GM06990 (cell line): ENCODE measurements around the gene GOLGA6C.
"Not testable (repeated sequence)": the region's sequence is repeated elsewhere in the genome, so short reads cannot be mapped to it uniquely, and the experiment has no call there.

Source experiments
- DNase-seq: peaks from one replicate; pipeline ENCODE4 v3.0.0-alpha.2; 2011; ENCODE audit not compliant: insufficient read length; ENCODE audit errors: extremely low read depth
- H3K27me3 ChIP-seq: replicated peaks from 2 replicates; pipeline ENCODE4 v1.6.0; 2011; ENCODE audit warnings: low read length; ENCODE audit not compliant: control insufficient read depth, insufficient read depth
- H3K36me3 ChIP-seq: 2 replicates; pipeline ENCODE4 v1.5.1; 2011; ENCODE audit warnings: low read length; ENCODE audit not compliant: control insufficient read depth, insufficient read depth
- H3K4me3 ChIP-seq: replicated peaks from 2 replicates; pipeline ENCODE4 v1.5.1; 2011; ENCODE audit warnings: low read depth, mild to moderate bottlenecking, control low read depth, low read length
- CTCF ChIP-seq: IDR thresholded peaks from 2 replicates; pipeline ENCODE4 v1.5.1; 2011; ENCODE audit warnings: low read length, control low read depth, mild to moderate bottlenecking, inconsistent platforms; ENCODE audit not compliant: insufficient read depth, poor library complexity, severe bottlenecking

Gene GOLGA6C

GRCh38 chr15:75223688-75224087, 34.4 kb upstream of the GOLGA6C start:
- TF ChIP-seq CTCF = no peak
- Histone ChIP-seq H3K27me3 (peaks cover under 1% of the 10 kb centered on the region; the same call in 1 of the 2 replicates), H3K36me3 (no peaks in the 10 kb centered on the region), H3K4me3 (no peak overlapping the region)
- DNase-seq = no peak

DNA sequence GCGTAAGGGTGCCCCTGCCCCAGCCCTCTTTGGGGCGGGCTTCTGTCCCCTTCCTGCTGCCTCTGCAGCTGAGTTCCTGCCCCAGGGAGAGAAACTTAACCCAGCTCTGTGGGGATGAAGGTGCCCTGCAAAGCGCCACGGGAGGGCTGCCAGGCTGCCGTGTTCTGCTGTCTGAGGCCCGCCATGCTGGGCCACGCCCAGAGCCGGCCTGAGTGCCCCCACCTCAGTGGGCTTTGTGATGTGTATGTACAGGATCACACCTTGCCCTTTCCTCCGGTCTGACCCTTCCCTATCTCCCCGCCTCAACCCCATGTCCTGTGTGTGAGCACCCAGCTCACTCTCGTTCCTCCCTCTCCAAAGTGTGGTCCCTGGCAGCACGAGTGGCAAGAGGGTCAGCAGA, 33.9 kb upstream of the GOLGA6C start:
- Histone ChIP-seq H3K27me3 (peaks cover 1% of the 10 kb centered on the region; the same call in 1 of the 2 replicates), H3K4me3 (no peak overlapping the region), H3K36me3 (no peaks in the 10 kb centered on the region)
- no peak for TF ChIP-seq CTCF
- DNase-seq = no peak

DNA sequence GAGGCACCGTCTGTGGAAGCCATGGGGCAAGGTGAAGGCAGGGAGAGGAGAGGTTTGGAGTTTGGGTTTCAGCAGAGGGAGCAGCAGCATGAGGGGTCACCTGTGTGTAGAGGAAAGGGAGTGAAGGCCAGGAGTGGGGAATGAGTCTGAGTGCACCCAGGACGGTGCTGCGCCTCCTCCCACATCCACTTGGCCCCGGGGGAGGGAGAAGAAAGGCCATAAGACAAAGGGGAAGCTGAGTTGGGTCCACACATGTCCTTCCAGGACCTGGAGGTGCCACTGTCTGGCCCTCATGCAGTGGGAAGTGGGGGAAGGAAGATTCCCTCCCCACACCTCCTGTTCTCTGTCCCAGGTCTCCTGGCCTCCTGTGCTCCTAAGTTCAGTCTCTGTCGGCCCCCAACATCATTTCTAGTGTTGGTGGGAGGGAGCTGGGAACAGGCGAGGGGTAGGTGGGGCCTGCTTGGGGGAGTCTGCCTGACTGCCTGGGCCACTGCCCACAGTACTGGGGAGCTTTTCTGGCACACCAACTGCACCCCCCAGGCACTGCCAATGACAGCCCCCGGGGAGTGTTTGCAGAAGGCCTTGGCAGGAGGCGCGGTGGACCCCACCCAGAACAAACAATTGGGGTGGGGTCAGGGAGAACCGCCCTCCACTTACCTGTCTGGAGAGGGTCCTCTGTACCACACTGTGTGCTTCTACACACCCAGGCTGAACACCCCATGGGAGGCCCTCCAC, 32.9 kb upstream of the GOLGA6C start:
- not testable (repeated sequence) for H3K36me3 ChIP-seq, H3K27me3 ChIP-seq, DNase-seq, H3K4me3 ChIP-seq

DNA sequence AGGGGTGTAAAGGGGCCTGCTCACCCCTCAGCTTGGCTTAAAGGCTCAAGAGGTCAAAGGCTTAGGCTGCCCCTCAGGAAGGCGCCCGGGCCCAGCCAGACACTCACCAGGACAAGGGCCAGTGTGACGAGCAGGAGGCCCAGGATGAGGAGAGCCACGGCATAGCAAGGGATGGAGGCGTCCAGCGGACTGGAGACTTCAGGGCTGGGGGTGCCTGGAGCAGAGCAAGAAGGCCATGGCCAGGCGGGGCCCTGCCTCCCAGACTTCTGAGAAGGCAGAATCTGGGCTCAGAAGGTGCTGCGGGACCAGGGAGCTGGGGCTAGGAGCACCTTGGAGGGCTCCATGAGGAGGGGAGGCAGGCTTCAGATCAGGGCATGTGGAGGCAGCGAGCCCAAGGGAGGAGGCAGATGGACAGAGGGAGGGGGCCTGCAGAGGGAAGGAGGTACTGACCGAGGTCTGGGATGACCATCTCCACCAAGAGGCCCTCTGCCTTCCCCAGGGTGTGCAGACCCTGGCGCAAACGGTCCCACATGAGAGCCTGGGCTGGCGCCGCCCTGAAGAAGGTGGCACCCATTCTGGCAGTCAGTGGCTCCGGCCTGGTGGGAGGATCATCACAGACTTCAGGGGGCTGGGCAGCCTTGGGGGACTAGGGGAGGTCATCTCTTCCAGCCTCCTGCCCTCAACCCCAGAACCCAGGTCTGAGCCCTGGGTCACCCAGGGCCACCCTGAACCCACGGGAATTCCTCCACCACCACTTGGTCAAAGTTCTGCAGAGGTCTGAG, 32.0 kb upstream of the GOLGA6C start:
- no peak for TF ChIP-seq CTCF
- Histone ChIP-seq H3K4me3 (no peak overlapping the region), H3K36me3 (no peaks in the 10 kb centered on the region), H3K27me3 (peaks cover 1% of the 10 kb centered on the region; the same call in 1 of the 2 replicates)
- no peak for DNase-seq

- not testable (repeated sequence) for H3K36me3 ChIP-seq, DNase-seq, H3K4me3 ChIP-seq, H3K27me3 ChIP-seq
These were observed 31.0 kb upstream of the GOLGA6C start for GRCh38 chr15:75227112-75227511.

DNA sequence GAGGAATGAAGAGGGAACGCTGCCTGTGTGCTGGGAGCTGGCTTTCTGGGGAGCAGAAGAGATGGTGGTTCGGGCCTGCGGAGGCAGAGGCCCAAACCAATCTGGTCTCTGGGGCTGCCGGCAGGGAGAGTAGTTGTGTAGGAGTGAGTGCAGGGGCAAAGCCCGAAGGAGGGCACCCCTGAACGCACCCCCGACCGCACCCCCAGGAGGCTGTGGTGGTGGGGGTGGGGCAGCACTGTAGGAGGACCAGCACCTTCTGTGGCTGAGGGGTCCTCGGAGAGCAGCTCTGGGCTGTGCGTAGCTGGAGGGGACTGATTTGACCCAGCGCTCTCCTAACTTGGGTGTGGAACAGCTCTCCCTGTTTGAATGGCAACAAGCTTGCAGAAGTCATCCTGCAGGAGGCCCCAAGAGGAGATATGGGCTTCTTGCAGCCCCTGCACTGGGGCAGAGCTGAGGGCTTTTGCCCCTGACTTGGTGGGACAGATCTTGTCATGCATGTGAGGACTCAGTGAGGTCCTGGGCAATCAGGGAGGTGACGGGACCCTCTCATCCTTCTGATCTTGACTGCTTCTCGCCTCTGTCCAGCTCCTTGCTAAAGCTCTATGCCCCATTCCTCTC, 30.4 kb upstream of the GOLGA6C start:
- Histone ChIP-seq H3K27me3 (peaks cover 1% of the 10 kb centered on the region; the same call in 1 of the 2 replicates), H3K4me3 (no peak overlapping the region), H3K36me3 (no peaks in the 10 kb centered on the region)
- DNase-seq = no peak
- no peak for TF ChIP-seq CTCF
